Gastroesophageal sphincter (tissue), 3 donors: Measurements from ENCODE around the gene PODN.

Experiments used
- CTCF ChIP-seq, 4 experiments: fragments of 200-600 bp in 2 of 4; fragments of 450-650 bp in 2 of 4; sonication (generic) in 1 of 4; IDR thresholded peaks; one replicate each; pipeline ENCODE4 v1.5.1; 2017 to 2019; ENCODE audit warnings: antibody characterized with exemption in 4 of 4, mild to moderate bottlenecking in 2 of 4, moderate library complexity in 2 of 4
- EP300 ChIP-seq: sonication (generic); formaldehyde crosslinking; IDR thresholded peaks from one replicate; pipeline ENCODE4 v1.6.1; 2017; ENCODE audit warnings: antibody characterized with exemption, mild to moderate bottlenecking
- POLR2A ChIP-seq, 2 donors: fragments of 450-650 bp; IDR thresholded peaks; one replicate each; pipeline ENCODE4 v1.6.1; 2017; ENCODE audit warnings: antibody characterized with exemption in 2 of 2, mild to moderate bottlenecking in 2 of 2, moderate library complexity in 1 of 2
- POLR2AphosphoS5 ChIP-seq: sonication (generic); formaldehyde crosslinking; IDR thresholded peaks from one replicate; pipeline ENCODE4 v1.6.1; 2017; ENCODE audit warnings: antibody characterized with exemption

GRCh38 chr1:53088616-53089300 is 26.7 kb downstream of the PODN start:
- TF ChIP-seq CTCF (IDR thresholded peaks at IDR 0.05) (no peak), EP300 (no peak), POLR2A (IDR thresholded peaks at IDR 0.05) (no peak), POLR2AphosphoS5 (no peak)
